Sigmoid colon (tissue), 7 donors: ENCODE data around the gene MTR. TPM values are rescaled to one million over a fixed set of nuclear protein-coding genes. Genes with fewer than 3 reads are reported as not detected.

Source experiments
- DNase-seq: peaks from one replicate; pipeline ENCODE4 v3.0.0-alpha.2; 2019
- H3K27ac ChIP-seq, 4 donors: fragments of 200-600 bp; sonication (generic); one replicate each; pipeline ENCODE4 v1.5.1; 2016 to 2019; ENCODE audit warnings: mild to moderate bottlenecking in 1 of 4
- H3K27me3 ChIP-seq, 3 donors: fragments of 200-600 bp; sonication (generic); one replicate each; pipeline ENCODE4 v1.5.1; 2019; ENCODE audit warnings: mild to moderate bottlenecking in 1 of 3
- H3K36me3 ChIP-seq, 4 donors: fragments of 200-600 bp; sonication (generic); one replicate each; pipeline ENCODE4 v1.5.1; 2016 to 2019
- H3K4me1 ChIP-seq, 4 donors: fragments of 200-600 bp; sonication (generic); one replicate each; pipeline ENCODE4 v1.5.1; 2017 to 2019
- H3K4me3 ChIP-seq, 4 donors: fragments of 200-600 bp; sonication (generic); one replicate each; pipeline ENCODE4 v1.5.1; 2017 to 2019; ENCODE audit warnings: mild to moderate bottlenecking in 2 of 4, moderate library complexity in 1 of 4
- H3K9me3 ChIP-seq, 4 donors: fragments of 200-600 bp in 3 of 4; sonication (generic) in 3 of 4; one replicate each; pipeline versions ENCODE4 v1.5.1 to v1.6.1; 2013 to 2019
- CTCF ChIP-seq, 4 experiments: fragments of 450-650 bp in 3 of 4; fragments of 200-600 bp in 1 of 4; IDR thresholded peaks; one replicate each; pipeline ENCODE4 v1.5.1; 2016 to 2019; ENCODE audit warnings: antibody characterized with exemption in 4 of 4, mild to moderate bottlenecking in 3 of 4, moderate library complexity in 2 of 4
- EP300 ChIP-seq, 4 donors: sonication (generic); formaldehyde crosslinking; IDR thresholded peaks; one replicate each; pipeline ENCODE4 v1.6.1; 2017; ENCODE audit warnings: antibody characterized with exemption in 4 of 4
- POLR2A ChIP-seq, 2 donors: fragments of 450-650 bp; IDR thresholded peaks; one replicate each; pipeline ENCODE4 v1.6.1; 2016; ENCODE audit warnings: antibody characterized with exemption in 2 of 2, mild to moderate bottlenecking in 2 of 2, moderate library complexity in 2 of 2
- POLR2AphosphoS5 ChIP-seq, 4 donors: sonication (generic); formaldehyde crosslinking; IDR thresholded peaks; one replicate each; pipeline ENCODE4 v1.6.1; 2017; ENCODE audit warnings: antibody characterized with exemption in 4 of 4
- WGBS, 2 donors: extraction: QIAGEN DNeasy Blood & Tissue Kit; methylation state at CpG; one replicate each; pipeline ENCODE4 v1.1.7; 2013; 5-methylcytosine and 5-hydroxymethylcytosine counted together
- intact Hi-C: fragments of 100-400 bp; cut with DNase I; formaldehyde crosslinking; loops from one replicate; pipeline ENCODE4 v1.15.1; 2023
- polyA plus RNA-seq, 3 donors: library from polyadenylated mRNA; stranded (reverse); fragments of 200-250 nt; gene quantifications; one replicate each; pipeline ENCODE4 v1.2.3, GENCODE V29; 2013
- total RNA-seq, 4 donors: library from RNA; depleted of rRNA; stranded (reverse); fragments of >200 nt; gene quantifications; one replicate each; pipeline ENCODE4 v1.1.0, GENCODE V29; 2016
- donor health status: healthy with polysubstance abuse.
- donor health status: Bipolar disorder and iron deficiency.
- donor health status: healthy.

MTR gene
- total and polyA plus RNA-seq, 7 donors = 1.2 to 38.4 (median 28.2) TPM

- no peaks in the 10 kb centered on the region for H3K27me3 ChIP-seq
- no peak overlapping the region for H3K27ac ChIP-seq
- H3K36me3 ChIP-seq = peaks cover 0 to 44% (median 9%) of the 10 kb centered on the region in 4 donors
- 88% methylated on average over 1 of the region's 1 CpG for WGBS, 2 donors
- intact Hi-C loops = no loop called here
- no peak for DNase-seq
- no peak overlapping the region for H3K4me3 ChIP-seq
- peaks cover 0 to 63% (median 40%) of the 10 kb centered on the region in 4 donors for H3K4me1 ChIP-seq
- H3K9me3 ChIP-seq = no peaks in the 10 kb centered on the region
- TF ChIP-seq POLR2A (IDR thresholded peaks at IDR 0.05) (no peak), EP300 (IDR thresholded peaks at IDR 0.05) (no peak), POLR2AphosphoS5 (IDR thresholded peaks at IDR 0.05) (no peak), CTCF (IDR thresholded peaks at IDR 0.05) (no peak)
These were observed 65.6 kb downstream of the MTR start for GRCh38 chr1:236860674-236861073.

- Histone ChIP-seq H3K36me3 (peaks cover 0 to 37% (median 8%) of the 10 kb centered on the region in 4 donors), H3K4me3 (no peak overlapping the region), H3K4me1 (peaks cover 0 to 71% (median 43%) of the 10 kb centered on the region in 4 donors), H3K27ac (peak overlapping the region; percentile 15 to 70 (median 52)), H3K27me3 (no peaks in the 10 kb centered on the region), H3K9me3 (no peaks in the 10 kb centered on the region)
- intact Hi-C loops = no loop called here
- TF ChIP-seq CTCF (IDR thresholded peaks at IDR 0.05) (no peak), POLR2AphosphoS5 (IDR thresholded peaks at IDR 0.05) (peak in 1 of 4 donors; percentile 32), EP300 (IDR thresholded peaks at IDR 0.05) (no peak), POLR2A (IDR thresholded peaks at IDR 0.05) (no peak)
- WGBS, 2 donors = 76 to 92% methylated on average over 2 of the region's 2 CpGs
- no peak for DNase-seq
These were observed 66.6 kb downstream of the MTR start for GRCh38 chr1:236861560-236862218.

DNA sequence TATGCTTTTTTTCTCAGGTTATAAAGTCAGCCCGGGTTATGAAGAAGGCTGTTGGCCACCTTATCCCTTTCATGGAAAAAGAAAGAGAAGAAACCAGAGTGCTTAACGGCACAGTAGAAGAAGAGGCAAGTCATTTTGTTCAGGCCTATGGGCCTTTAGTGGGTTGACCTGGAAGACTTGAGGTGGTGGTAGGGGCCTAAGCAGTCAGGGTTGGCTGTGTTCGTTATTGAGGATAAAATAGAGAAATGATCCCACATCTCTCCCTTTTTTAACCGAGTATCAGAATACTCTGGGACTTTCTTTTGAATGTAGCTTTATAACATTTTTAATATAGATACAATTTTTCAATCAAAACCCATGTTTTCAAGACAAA, 67.1 kb downstream of the MTR start:
- DNase-seq = no peak
- H3K9me3 ChIP-seq = no peaks in the 10 kb centered on the region
- peak overlapping the region; percentile 15 to 70 (median 52) for H3K27ac ChIP-seq
- 92 to 94% methylated on average over 4 of the region's 4 CpGs for WGBS, 2 donors
- H3K36me3 ChIP-seq = peaks cover 0 to 36% (median 5%) of the 10 kb centered on the region in 4 donors
- intact Hi-C loops = no loop called here
- H3K27me3 ChIP-seq = no peaks in the 10 kb centered on the region
- H3K4me1 ChIP-seq = peaks cover 0 to 71% (median 43%) of the 10 kb centered on the region in 4 donors
- no peak for TF ChIP-seq POLR2A (IDR thresholded peaks at IDR 0.05)
- no peak for TF ChIP-seq CTCF (IDR thresholded peaks at IDR 0.05)
- no peak for TF ChIP-seq EP300 (IDR thresholded peaks at IDR 0.05)
- no peak for TF ChIP-seq POLR2AphosphoS5 (IDR thresholded peaks at IDR 0.05)
- no peak overlapping the region for H3K4me3 ChIP-seq

DNA sequence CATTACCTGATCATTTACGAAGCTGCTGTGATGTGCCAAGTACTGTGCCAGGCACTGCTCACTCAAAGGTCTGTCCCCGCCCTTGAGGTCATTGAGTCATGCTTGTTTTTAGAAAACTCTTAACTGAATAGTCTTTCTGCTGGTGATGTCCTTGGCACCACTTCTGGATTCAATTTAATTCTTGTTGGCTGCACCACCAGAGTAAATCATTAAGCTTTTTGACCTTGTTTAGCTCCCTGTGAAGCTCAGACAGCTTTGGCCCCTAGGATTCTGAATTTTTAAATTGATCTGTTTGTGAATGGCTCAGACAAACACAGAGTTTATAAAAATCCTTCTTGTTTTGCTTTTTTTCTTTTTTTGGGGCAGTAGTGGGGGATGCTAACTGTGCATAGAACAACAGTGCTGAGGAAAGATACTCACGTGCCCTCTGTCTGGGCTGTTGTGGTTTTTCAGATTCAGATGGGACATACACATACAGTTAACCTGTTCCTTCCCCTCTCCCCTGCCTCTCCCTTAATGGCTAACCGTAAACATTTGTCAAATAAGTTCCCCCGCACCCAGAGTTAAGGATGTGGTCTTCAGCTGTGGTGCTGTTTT, 67.6 kb downstream of the MTR start:
- no peak for DNase-seq
- Histone ChIP-seq H3K4me1 (peaks cover 0 to 71% (median 43%) of the 10 kb centered on the region in 4 donors), H3K4me3 (no peak overlapping the region), H3K27ac (peak overlapping the region; percentile 15 to 70 (median 52)), H3K9me3 (no peaks in the 10 kb centered on the region), H3K36me3 (peaks cover 0 to 34% (median 3%) of the 10 kb centered on the region in 4 donors), H3K27me3 (no peaks in the 10 kb centered on the region)
- WGBS, 2 donors = 55 to 77% methylated on average over 5 of the region's 5 CpGs
- peak in 1 of 4 donors; percentile 21 for TF ChIP-seq POLR2AphosphoS5 (IDR thresholded peaks at IDR 0.05)
- no peak for TF ChIP-seq POLR2A (IDR thresholded peaks at IDR 0.05)
- TF ChIP-seq CTCF (IDR thresholded peaks at IDR 0.05) = no peak
- no peak for TF ChIP-seq EP300 (IDR thresholded peaks at IDR 0.05)
- intact Hi-C loops = no loop called here
